ENCODE results near the gene SRGAP3.

The SRGAP3 gene

GRCh38 chr3:9111417-9111816 is 138.0 kb downstream of the SRGAP3 start:
- Histone ChIP-seq H3K9me3 (ENCODE audit: control insufficient read depth, low read length) (no peaks in the 10 kb centered on the region), H3K36me3 (ENCODE audit: control insufficient read depth, insufficient read depth, low read length) (no peaks in the 10 kb centered on the region), H3K27me3 (ENCODE audit: control insufficient read depth, insufficient read depth, low read length) (no peaks in the 10 kb centered on the region), H3K9ac (ENCODE audit: low read length) (no peak overlapping the region), H3K4me3 (ENCODE audit: low read length) (no peak overlapping the region), H3K4me1 (ENCODE audit: control insufficient read depth, insufficient read depth, low read length) (no peaks in the 10 kb centered on the region)

DNA sequence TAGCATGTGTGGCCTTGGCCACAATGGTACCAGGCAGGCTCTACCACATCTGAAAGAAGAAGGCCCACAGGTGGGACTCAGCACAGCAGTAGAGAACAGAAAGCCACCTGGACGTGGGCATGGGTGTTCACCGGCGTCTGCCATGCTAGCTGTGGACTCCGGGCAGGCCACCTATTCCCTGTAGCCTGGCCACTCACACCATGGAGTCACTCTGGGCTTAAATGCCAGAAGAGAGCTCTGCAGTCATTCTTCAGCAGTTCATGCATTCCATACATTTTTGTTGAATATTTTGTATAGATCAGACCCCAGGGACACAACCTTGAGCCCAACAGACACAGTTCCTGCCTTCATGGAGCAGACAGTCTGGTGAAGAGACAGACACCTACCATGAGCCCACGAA is 138.6 kb downstream of the SRGAP3 start:
- Histone ChIP-seq H3K4me1 (ENCODE audit: control insufficient read depth, insufficient read depth, low read length) (no peaks in the 10 kb centered on the region), H3K9ac (ENCODE audit: low read length) (no peak overlapping the region), H3K36me3 (ENCODE audit: control insufficient read depth, insufficient read depth, low read length) (no peaks in the 10 kb centered on the region), H3K27me3 (ENCODE audit: control insufficient read depth, insufficient read depth, low read length) (no peaks in the 10 kb centered on the region), H3K4me3 (ENCODE audit: low read length) (no peak overlapping the region), H3K9me3 (ENCODE audit: control insufficient read depth, low read length) (no peaks in the 10 kb centered on the region)

GRCh38 chr3:9110316-9110715 is 139.1 kb downstream of the SRGAP3 start:
- no peaks in the 10 kb centered on the region for H3K36me3 ChIP-seq (ENCODE audit: control insufficient read depth, insufficient read depth, low read length)
- H3K9ac ChIP-seq (ENCODE audit: low read length), result no peak overlapping the region
- H3K9me3 ChIP-seq (ENCODE audit: control insufficient read depth, low read length), result no peaks in the 10 kb centered on the region
- no peak overlapping the region for H3K4me3 ChIP-seq (ENCODE audit: low read length)
- no peaks in the 10 kb centered on the region for H3K27me3 ChIP-seq (ENCODE audit: control insufficient read depth, insufficient read depth, low read length)
- H3K4me1 ChIP-seq (ENCODE audit: control insufficient read depth, insufficient read depth, low read length), result no peaks in the 10 kb centered on the region

DNA sequence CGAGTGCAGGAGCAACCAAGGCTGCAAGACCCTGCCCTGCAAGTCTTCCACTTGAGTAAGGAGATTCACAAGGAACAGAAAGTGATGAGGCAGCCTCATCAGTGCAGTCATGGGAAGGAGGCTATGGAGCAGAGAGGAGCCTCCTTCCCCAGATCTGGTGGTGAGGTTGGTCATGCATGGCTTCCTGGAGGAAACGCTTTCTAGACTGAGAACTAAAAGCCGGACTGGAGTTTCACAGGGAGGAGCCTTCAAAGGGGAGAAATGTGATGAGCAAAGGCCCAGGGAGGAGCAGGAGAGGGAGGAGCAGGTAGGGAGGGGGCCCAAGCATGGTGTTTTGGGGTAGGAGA is 139.9 kb downstream of the SRGAP3 start:
- Histone ChIP-seq H3K9ac (ENCODE audit: low read length) (no peak overlapping the region), H3K9me3 (ENCODE audit: control insufficient read depth, low read length) (no peaks in the 10 kb centered on the region), H3K36me3 (ENCODE audit: control insufficient read depth, insufficient read depth, low read length) (no peaks in the 10 kb centered on the region), H3K4me3 (ENCODE audit: low read length) (no peak overlapping the region), H3K27me3 (ENCODE audit: control insufficient read depth, insufficient read depth, low read length) (no peaks in the 10 kb centered on the region), H3K4me1 (ENCODE audit: control insufficient read depth, insufficient read depth, low read length) (no peaks in the 10 kb centered on the region)

- no peaks in the 10 kb centered on the region for H3K4me1 ChIP-seq (ENCODE audit: control insufficient read depth, insufficient read depth, low read length)
- no peak overlapping the region for H3K9ac ChIP-seq (ENCODE audit: low read length)
- no peaks in the 10 kb centered on the region for H3K9me3 ChIP-seq (ENCODE audit: control insufficient read depth, low read length)
- H3K36me3 ChIP-seq (ENCODE audit: control insufficient read depth, insufficient read depth, low read length), result no peaks in the 10 kb centered on the region
- H3K4me3 ChIP-seq (ENCODE audit: low read length), result no peak overlapping the region
- no peaks in the 10 kb centered on the region for H3K27me3 ChIP-seq (ENCODE audit: control insufficient read depth, insufficient read depth, low read length)
Observed at GRCh38 chr3:9108876-9109567, 140.4 kb downstream of the SRGAP3 start.

- H3K36me3 ChIP-seq (ENCODE audit: control insufficient read depth, insufficient read depth, low read length), result no peaks in the 10 kb centered on the region
- H3K9me3 ChIP-seq (ENCODE audit: control insufficient read depth, low read length), result no peaks in the 10 kb centered on the region
- H3K4me1 ChIP-seq (ENCODE audit: control insufficient read depth, insufficient read depth, low read length), result no peaks in the 10 kb centered on the region
- no peak overlapping the region for H3K9ac ChIP-seq (ENCODE audit: low read length)
- H3K4me3 ChIP-seq (ENCODE audit: low read length), result no peak overlapping the region
- H3K27me3 ChIP-seq (ENCODE audit: control insufficient read depth, insufficient read depth, low read length), result no peaks in the 10 kb centered on the region
Observed at GRCh38 chr3:9107738-9108137, 141.7 kb downstream of the SRGAP3 start.

DNA sequence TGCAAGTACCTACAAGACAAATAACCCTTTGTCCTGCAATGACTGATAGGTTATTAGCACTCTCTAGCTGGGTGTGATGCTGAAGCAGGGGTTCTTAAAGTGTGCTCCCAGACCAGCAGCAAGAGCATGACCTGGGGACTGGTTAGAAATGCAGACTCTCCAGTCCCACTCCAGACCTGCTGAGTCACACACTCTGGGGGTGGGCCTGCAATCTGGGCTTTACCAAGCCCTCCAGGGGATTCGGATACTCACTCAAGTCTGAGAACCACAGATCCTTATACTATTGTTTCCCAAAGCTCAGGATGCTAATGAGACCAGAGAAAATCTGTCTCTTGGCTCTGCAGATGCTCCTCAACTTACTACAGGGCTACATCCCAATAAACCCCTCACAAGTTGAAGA is 144.0 kb downstream of the SRGAP3 start:
- no peaks in the 10 kb centered on the region for H3K4me1 ChIP-seq (ENCODE audit: control insufficient read depth, insufficient read depth, low read length)
- H3K9ac ChIP-seq (ENCODE audit: low read length), result no peak overlapping the region
- H3K9me3 ChIP-seq (ENCODE audit: control insufficient read depth, low read length), result no peaks in the 10 kb centered on the region
- H3K36me3 ChIP-seq (ENCODE audit: control insufficient read depth, insufficient read depth, low read length), result no peaks in the 10 kb centered on the region
- H3K4me3 ChIP-seq (ENCODE audit: low read length), result no peak overlapping the region
- H3K27me3 ChIP-seq (ENCODE audit: control insufficient read depth, insufficient read depth, low read length), result peaks cover 12% of the 10 kb centered on the region

DNA sequence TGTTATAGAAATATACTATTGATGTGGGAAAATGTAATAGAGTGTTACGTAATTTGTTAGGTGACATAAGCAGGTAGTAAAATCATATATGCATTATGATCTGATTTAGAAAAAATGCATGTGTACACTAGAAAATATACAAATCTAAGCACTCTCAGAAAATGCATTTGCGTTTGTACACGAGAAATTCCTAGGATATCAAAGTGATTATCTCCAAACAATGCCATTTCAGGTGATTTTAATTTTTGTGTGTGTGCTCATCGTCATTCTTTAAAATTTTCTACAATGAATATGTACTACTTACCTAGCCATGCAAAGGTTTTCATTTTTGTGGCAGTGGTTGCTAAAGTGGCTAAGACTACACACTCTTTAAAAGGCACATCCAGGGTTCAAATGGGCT is 145.3 kb downstream of the SRGAP3 start:
- Histone ChIP-seq H3K4me3 (ENCODE audit: low read length) (no peak overlapping the region), H3K4me1 (ENCODE audit: control insufficient read depth, insufficient read depth, low read length) (peaks cover 6% of the 10 kb centered on the region), H3K9me3 (ENCODE audit: control insufficient read depth, low read length) (no peaks in the 10 kb centered on the region), H3K36me3 (ENCODE audit: control insufficient read depth, insufficient read depth, low read length) (no peaks in the 10 kb centered on the region), H3K9ac (ENCODE audit: low read length) (no peak overlapping the region), H3K27me3 (ENCODE audit: control insufficient read depth, insufficient read depth, low read length) (peaks cover 17% of the 10 kb centered on the region)

DNA sequence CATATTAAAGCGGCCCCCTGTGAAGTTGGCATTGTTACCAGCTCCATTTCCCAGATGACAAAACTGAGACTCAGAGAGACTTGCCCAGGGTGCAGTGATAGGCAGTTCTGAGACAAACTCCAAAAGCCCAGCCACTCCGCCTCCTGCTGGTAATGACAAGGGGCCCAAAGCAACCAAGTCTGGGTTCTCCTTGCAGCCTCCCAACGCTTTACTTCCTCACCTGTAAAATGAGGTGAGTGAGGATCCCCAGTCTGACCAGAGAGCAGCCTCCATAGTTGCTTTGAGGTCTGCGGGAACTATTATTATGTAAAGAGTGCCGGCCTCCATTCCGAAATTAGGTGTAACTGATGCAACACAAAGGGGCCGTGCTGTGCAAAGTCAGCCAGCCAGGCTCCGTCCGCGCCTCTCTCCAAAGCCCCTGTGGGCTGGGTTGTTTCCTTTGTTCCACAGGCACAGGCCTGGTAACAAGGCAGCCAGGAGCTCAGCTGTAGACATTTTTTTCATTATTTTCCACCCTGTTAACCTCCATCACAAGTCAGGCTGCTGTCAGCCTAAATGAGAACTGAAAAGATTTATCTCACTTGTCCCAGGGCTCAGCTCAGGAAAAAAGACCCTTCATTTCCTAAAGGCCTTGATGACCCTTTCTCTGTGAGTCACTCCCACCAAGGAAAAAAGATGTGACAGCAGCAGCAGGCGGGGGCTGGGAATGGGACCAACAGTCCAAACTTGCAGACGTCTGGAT is 147.0 kb downstream of the SRGAP3 start:
- no peaks in the 10 kb centered on the region for H3K36me3 ChIP-seq (ENCODE audit: control insufficient read depth, insufficient read depth, low read length)
- no peak overlapping the region for H3K9ac ChIP-seq (ENCODE audit: low read length)
- peaks cover 17% of the 10 kb centered on the region for H3K4me1 ChIP-seq (ENCODE audit: control insufficient read depth, insufficient read depth, low read length)
- no peak overlapping the region for H3K4me3 ChIP-seq (ENCODE audit: low read length)
- peaks cover 17% of the 10 kb centered on the region for H3K27me3 ChIP-seq (ENCODE audit: control insufficient read depth, insufficient read depth, low read length)
- H3K9me3 ChIP-seq (ENCODE audit: control insufficient read depth, low read length), result no peaks in the 10 kb centered on the region

GRCh38 chr3:9101286-9101685 is 148.2 kb downstream of the SRGAP3 start:
- no peaks in the 10 kb centered on the region for H3K9me3 ChIP-seq (ENCODE audit: control insufficient read depth, low read length)
- H3K27me3 ChIP-seq (ENCODE audit: control insufficient read depth, insufficient read depth, low read length), result peaks cover 17% of the 10 kb centered on the region
- H3K9ac ChIP-seq (ENCODE audit: low read length), result no peak overlapping the region
- H3K36me3 ChIP-seq (ENCODE audit: control insufficient read depth, insufficient read depth, low read length), result no peaks in the 10 kb centered on the region
- H3K4me1 ChIP-seq (ENCODE audit: control insufficient read depth, insufficient read depth, low read length), result peaks cover 17% of the 10 kb centered on the region
- no peak overlapping the region for H3K4me3 ChIP-seq (ENCODE audit: low read length)

- Histone ChIP-seq H3K36me3 (ENCODE audit: control insufficient read depth, insufficient read depth, low read length) (no peaks in the 10 kb centered on the region), H3K9ac (ENCODE audit: low read length) (no peak overlapping the region), H3K4me1 (ENCODE audit: control insufficient read depth, insufficient read depth, low read length) (peaks cover 17% of the 10 kb centered on the region)
Observed at GRCh38 chr3:9100513-9100894, 148.9 kb downstream of the SRGAP3 start.

GRCh38 chr3:9099702-9100512 is 149.5 kb downstream of the SRGAP3 start:
- Histone ChIP-seq H3K4me1 (ENCODE audit: control insufficient read depth, insufficient read depth, low read length) (peaks cover 17% of the 10 kb centered on the region), H3K4me3 (ENCODE audit: low read length) (no peak overlapping the region), H3K36me3 (ENCODE audit: control insufficient read depth, insufficient read depth, low read length) (no peaks in the 10 kb centered on the region), H3K27me3 (ENCODE audit: control insufficient read depth, insufficient read depth, low read length) (peaks cover 17% of the 10 kb centered on the region), H3K9me3 (ENCODE audit: control insufficient read depth, low read length) (no peaks in the 10 kb centered on the region), H3K9ac (ENCODE audit: low read length) (no peak overlapping the region)

More at GRCh38 chr3:9100513-9100894, 148.9 kb downstream of the SRGAP3 start:
- H3K4me3 ChIP-seq (ENCODE audit: low read length), result no peak overlapping the region
- no peaks in the 10 kb centered on the region for H3K9me3 ChIP-seq (ENCODE audit: control insufficient read depth, low read length)
- H3K27me3 ChIP-seq (ENCODE audit: control insufficient read depth, insufficient read depth, low read length), result peaks cover 17% of the 10 kb centered on the region

Data from mucosa of stomach (tissue), 1 donor.